Peyer's patch (tissue), 4 donors: ENCODE results near the gene LIG1.

ENCODE experiments used
- POLR2A ChIP-seq, 2 donors: fragments of 450-650 bp; IDR thresholded peaks; one replicate each; pipeline ENCODE4 v1.5.1; 2017; ENCODE audit warnings: antibody characterized with exemption in 2 of 2, mild to moderate bottlenecking in 2 of 2, moderate library complexity in 2 of 2
- TF ChIP-seq, protein P1 (sequence below), 6 experiments: fragments of 450-650 bp in 4 of 6; fragments of 200-600 bp in 2 of 6; sonication (generic) in 1 of 6; IDR thresholded peaks; one replicate each; pipeline ENCODE4 v1.5.1; 2017 to 2019; ENCODE audit warnings: antibody characterized with exemption in 6 of 6, mild to moderate bottlenecking in 3 of 6, moderate library complexity in 1 of 6

DNA sequence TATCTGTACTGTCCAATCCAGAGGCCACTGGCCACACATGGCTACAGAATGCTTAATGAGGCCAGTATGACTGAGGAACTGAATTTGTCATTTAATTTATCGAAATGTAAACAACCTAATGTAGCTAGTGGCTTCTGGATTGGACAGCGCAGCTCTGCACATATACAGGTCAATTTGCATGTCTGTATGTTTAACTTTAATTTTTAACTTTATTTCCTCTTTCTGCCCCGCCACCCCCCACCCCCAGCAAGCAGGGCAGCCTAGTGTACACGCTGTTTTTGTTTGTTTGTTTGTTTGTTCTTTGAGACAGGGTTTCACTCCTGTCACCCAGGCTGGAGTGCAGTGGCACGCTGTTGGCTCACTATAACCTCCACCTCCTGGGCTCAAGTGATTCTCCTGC, 15.9 kb upstream of the LIG1 start:
- TF ChIP-seq, protein P1, sequence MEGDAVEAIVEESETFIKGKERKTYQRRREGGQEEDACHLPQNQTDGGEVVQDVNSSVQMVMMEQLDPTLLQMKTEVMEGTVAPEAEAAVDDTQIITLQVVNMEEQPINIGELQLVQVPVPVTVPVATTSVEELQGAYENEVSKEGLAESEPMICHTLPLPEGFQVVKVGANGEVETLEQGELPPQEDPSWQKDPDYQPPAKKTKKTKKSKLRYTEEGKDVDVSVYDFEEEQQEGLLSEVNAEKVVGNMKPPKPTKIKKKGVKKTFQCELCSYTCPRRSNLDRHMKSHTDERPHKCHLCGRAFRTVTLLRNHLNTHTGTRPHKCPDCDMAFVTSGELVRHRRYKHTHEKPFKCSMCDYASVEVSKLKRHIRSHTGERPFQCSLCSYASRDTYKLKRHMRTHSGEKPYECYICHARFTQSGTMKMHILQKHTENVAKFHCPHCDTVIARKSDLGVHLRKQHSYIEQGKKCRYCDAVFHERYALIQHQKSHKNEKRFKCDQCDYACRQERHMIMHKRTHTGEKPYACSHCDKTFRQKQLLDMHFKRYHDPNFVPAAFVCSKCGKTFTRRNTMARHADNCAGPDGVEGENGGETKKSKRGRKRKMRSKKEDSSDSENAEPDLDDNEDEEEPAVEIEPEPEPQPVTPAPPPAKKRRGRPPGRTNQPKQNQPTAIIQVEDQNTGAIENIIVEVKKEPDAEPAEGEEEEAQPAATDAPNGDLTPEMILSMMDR (IDR thresholded peaks at IDR 0.05): no peak
- no peak for TF ChIP-seq POLR2A (IDR thresholded peaks at IDR 0.05)
